Loucy (cell line): Measurements from ENCODE around the gene XRCC5.

ENCODE experiments used
- H2AFZ ChIP-seq: fragments of 200-600 bp; sonication (generic); 2 replicates; pipeline ENCODE4 v1.6.0; 2016; ENCODE audit warnings: antibody characterized with exemption, mild to moderate bottlenecking, low read length, moderate library complexity
- H3F3A ChIP-seq: fragments of 200-600 bp; 2 replicates; pipeline ENCODE4 v1.6.0; 2016; ENCODE audit warnings: antibody characterized with exemption, low read depth, mild to moderate bottlenecking
- H3K27me3 ChIP-seq: fragments of 200-600 bp; sonication (generic); 2 replicates; pipeline ENCODE4 v1.6.1; 2014; ENCODE audit warnings: low read length, mild to moderate bottlenecking; ENCODE audit not compliant: insufficient read depth, poor library complexity, severe bottlenecking
- H3K36me3 ChIP-seq: fragments of 200-600 bp; sonication (generic); 2 replicates; pipeline ENCODE4 v1.6.1; 2016; ENCODE audit warnings: low read length; ENCODE audit not compliant: insufficient read depth
- H3K4me1 ChIP-seq: fragments of 200-600 bp; sonication (generic); 2 replicates; pipeline ENCODE4 v1.5.1; 2014; ENCODE audit warnings: low read length, mild to moderate bottlenecking; ENCODE audit not compliant: insufficient read depth, poor library complexity, severe bottlenecking
- H3K4me2 ChIP-seq: fragments of 200-600 bp; sonication (generic); 2 replicates; pipeline ENCODE4 v1.6.0; 2014; ENCODE audit warnings: antibody characterized with exemption, low read length, low read depth, mild to moderate bottlenecking; ENCODE audit not compliant: poor library complexity, severe bottlenecking
- H3K4me3 ChIP-seq: fragments of 200-600 bp; sonication (generic); 2 replicates; pipeline ENCODE4 v1.5.1; 2014; ENCODE audit warnings: low read length, mild to moderate bottlenecking, mixed read lengths; ENCODE audit not compliant: poor library complexity, severe bottlenecking
- H3K79me2 ChIP-seq: fragments of 200-600 bp; sonication (generic); 2 replicates; pipeline ENCODE4 v1.6.1; 2014; ENCODE audit warnings: low read length; ENCODE audit not compliant: insufficient read depth
- H3K9ac ChIP-seq: fragments of 200-600 bp; sonication (generic); 2 replicates; pipeline ENCODE4 v1.6.0; 2014; ENCODE audit warnings: mild to moderate bottlenecking, low read depth, low read length, moderate library complexity; ENCODE audit not compliant: poor library complexity, severe bottlenecking
- H3K9me2 ChIP-seq: fragments of 200-600 bp; sonication (generic); replicated peaks from 2 replicates; pipeline ENCODE4 v1.6.1; 2016; ENCODE audit warnings: low read depth, low read length, mixed read lengths
- H3K9me3 ChIP-seq: fragments of 200-600 bp; sonication (generic); 2 replicates; pipeline ENCODE4 v1.6.1; 2014; ENCODE audit warnings: mild to moderate bottlenecking, antibody characterized with exemption, low read length, low read depth; ENCODE audit not compliant: insufficient read depth
- H4K20me1 ChIP-seq: fragments of 200-600 bp; sonication (generic); 2 replicates; pipeline ENCODE4 v1.6.0; 2014; ENCODE audit warnings: antibody characterized with exemption, low read length, mild to moderate bottlenecking; ENCODE audit not compliant: insufficient read depth, poor library complexity, severe bottlenecking
- CTCF ChIP-seq: fragments of 200-600 bp; sonication (generic); conservative IDR thresholded peaks from 2 replicates; pipeline ENCODE4 v1.5.1; 2014; ENCODE audit warnings: mild to moderate bottlenecking, antibody characterized with exemption, low read length
- EZH2phosphoT487 ChIP-seq: fragments of 200-600 bp; IDR thresholded peaks from 2 replicates; pipeline ENCODE4 v1.6.1; 2018; ENCODE audit warnings: antibody characterized with exemption, mild to moderate bottlenecking, moderate library complexity, borderline replicate concordance

The XRCC5 gene

GRCh38 chr2:216161967-216162366 is 52.8 kb downstream of the XRCC5 start:
- Histone ChIP-seq H3K4me3 (no peak overlapping the region), H3K27me3 (no peaks in the 10 kb centered on the region), H3K4me1 (no peaks in the 10 kb centered on the region), H3K36me3 (peaks cover 96% of the 10 kb centered on the region), H3F3A (no peaks in the 10 kb centered on the region), H2AFZ (no peak overlapping the region), H3K9ac (no peak overlapping the region), H3K79me2 (peaks cover 36% of the 10 kb centered on the region), H4K20me1 (peaks cover 25% of the 10 kb centered on the region), H3K9me3 (no peaks in the 10 kb centered on the region), H3K4me2 (no peak overlapping the region), H3K9me2 (no peaks in the 10 kb centered on the region)
- TF ChIP-seq CTCF = no peak
- TF ChIP-seq EZH2phosphoT487 = no peak

GRCh38 chr2:216163518-216163917 is 54.4 kb downstream of the XRCC5 start:
- H3K36me3 ChIP-seq = peaks cover 96% of the 10 kb centered on the region
- H3K9ac ChIP-seq = no peak overlapping the region
- TF ChIP-seq EZH2phosphoT487 (no peak), CTCF (no peak)
- no peaks in the 10 kb centered on the region for H3K9me3 ChIP-seq
- H4K20me1 ChIP-seq = peaks cover 26% of the 10 kb centered on the region
- no peaks in the 10 kb centered on the region for H3K9me2 ChIP-seq
- no peaks in the 10 kb centered on the region for H3K27me3 ChIP-seq
- no peaks in the 10 kb centered on the region for H3K4me1 ChIP-seq
- H3F3A ChIP-seq = no peaks in the 10 kb centered on the region
- peaks cover 41% of the 10 kb centered on the region for H3K79me2 ChIP-seq
- no peak overlapping the region for H2AFZ ChIP-seq
- H3K4me3 ChIP-seq = no peak overlapping the region
- H3K4me2 ChIP-seq = no peak overlapping the region

DNA sequence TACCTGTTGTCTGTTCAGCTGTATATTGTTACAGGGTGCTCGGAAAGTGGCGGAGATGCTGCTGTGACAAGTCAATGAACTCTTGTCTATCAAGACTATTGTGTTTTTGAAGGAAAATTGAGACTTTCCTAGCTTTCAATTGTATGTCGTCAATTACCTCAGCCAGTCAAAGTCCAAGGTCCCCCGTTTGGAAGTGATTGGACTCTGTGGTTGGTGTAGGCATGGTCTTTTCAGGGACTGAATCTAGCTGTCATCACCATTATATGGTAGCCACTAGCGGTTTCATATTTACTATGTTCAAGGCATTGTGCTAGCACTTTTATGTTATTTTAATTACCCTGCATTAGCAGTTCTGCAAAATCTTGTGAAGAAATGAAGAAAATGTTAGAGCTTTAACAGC is 54.9 kb downstream of the XRCC5 start:
- Histone ChIP-seq H3K4me1 (peaks cover 5% of the 10 kb centered on the region), H3K9me2 (no peaks in the 10 kb centered on the region), H3K9ac (no peak overlapping the region), H3K9me3 (no peaks in the 10 kb centered on the region), H2AFZ (no peak overlapping the region), H3K4me3 (no peak overlapping the region), H3K4me2 (no peak overlapping the region), H3K36me3 (peaks cover 99% of the 10 kb centered on the region), H3K79me2 (peaks cover 45% of the 10 kb centered on the region), H4K20me1 (peaks cover 27% of the 10 kb centered on the region), H3F3A (no peaks in the 10 kb centered on the region), H3K27me3 (no peaks in the 10 kb centered on the region)
- TF ChIP-seq CTCF (no peak), EZH2phosphoT487 (no peak)
